MCF 10A (cell line): ENCODE results near the gene METRNL. TPM values are rescaled to one million over a fixed set of nuclear protein-coding genes. Genes with fewer than 3 reads are reported as not detected.
"Not testable (repeated sequence)": the region's sequence is repeated elsewhere in the genome, so short reads cannot be mapped to it uniquely, and the experiment has no call there.

Source experiments
- BruUV-seq: library from RNA; stranded (reverse); fragments of 400-500 nt; replicated peaks from 2 replicates; lab custom pipeline; 2021; lab: Mats Ljungman, UMichigan
- CTCF ChIA-PET: fragments of 300-600 bp; sonication (Branson Sonifier 250); formaldehyde crosslinking; extraction: SDS; loops from one replicate; lab custom pipeline; 2021; ENCODE audit warnings: antibody characterized with exemption, inconsistent platforms; lab: Yijun Ruan, JAX
- POLR2A ChIA-PET: fragments of 300-600, 350-650 bp; sonication (Branson Sonifier 250); formaldehyde crosslinking; extraction: SDS; loops from one replicate; lab custom pipeline; 2020; ENCODE audit warnings: antibody characterized with exemption, inconsistent platforms; lab: Yijun Ruan, JAX
- DNase-seq: peaks from one replicate; pipeline ENCODE4 v3.0.0-alpha.2; 2018; ENCODE audit not compliant: unreplicated experiment
- H3K27ac Mint-ChIP-seq: one replicate; pipeline ENCODE4 v1.8.0; 2022; ENCODE audit warnings: mild to moderate bottlenecking, low read depth, mixed read lengths; ENCODE audit not compliant: unreplicated experiment
- H3K27me3 Mint-ChIP-seq: one replicate; pipeline ENCODE4 v1.8.0; 2022; ENCODE audit warnings: mixed read lengths; ENCODE audit not compliant: insufficient read depth, unreplicated experiment
- H3K36me3 Mint-ChIP-seq: one replicate; pipeline ENCODE4 v1.8.0; 2022; ENCODE audit warnings: mild to moderate bottlenecking, moderate library complexity, mixed read lengths; ENCODE audit not compliant: insufficient read depth, unreplicated experiment
- H3K4me1 Mint-ChIP-seq: one replicate; pipeline ENCODE4 v1.8.0; 2022; ENCODE audit warnings: mixed read lengths; ENCODE audit not compliant: insufficient read depth, unreplicated experiment
- H3K4me3 Mint-ChIP-seq: one replicate; pipeline ENCODE4 v1.8.0; 2022; ENCODE audit warnings: mild to moderate bottlenecking, moderate library complexity, mixed read lengths; ENCODE audit not compliant: unreplicated experiment
- H3K9me3 Mint-ChIP-seq: one replicate; pipeline ENCODE4 v1.8.0; 2022; ENCODE audit warnings: mixed read lengths; ENCODE audit not compliant: unreplicated experiment
- CTCF ChIP-seq: fragments of 200-600 bp; IDR thresholded peaks from one replicate; pipeline ENCODE4 v1.8.0; 2022; ENCODE audit warnings: antibody characterized with exemption, mild to moderate bottlenecking; ENCODE audit not compliant: unreplicated experiment
- intact Hi-C: fragments of 100-400 bp; cut with micrococcal nuclease; formaldehyde crosslinking; loops from 2 replicates; pipeline ENCODE4 v1.14.1; 2022
- total RNA-seq: library from RNA; stranded (reverse); gene quantifications from 2 replicates; pipeline ENCODE4 v1.2.3, GENCODE V29; 2022

The METRNL gene
- total RNA-seq, 1 experiment from 2014 or later: 14.5 TPM

DNA sequence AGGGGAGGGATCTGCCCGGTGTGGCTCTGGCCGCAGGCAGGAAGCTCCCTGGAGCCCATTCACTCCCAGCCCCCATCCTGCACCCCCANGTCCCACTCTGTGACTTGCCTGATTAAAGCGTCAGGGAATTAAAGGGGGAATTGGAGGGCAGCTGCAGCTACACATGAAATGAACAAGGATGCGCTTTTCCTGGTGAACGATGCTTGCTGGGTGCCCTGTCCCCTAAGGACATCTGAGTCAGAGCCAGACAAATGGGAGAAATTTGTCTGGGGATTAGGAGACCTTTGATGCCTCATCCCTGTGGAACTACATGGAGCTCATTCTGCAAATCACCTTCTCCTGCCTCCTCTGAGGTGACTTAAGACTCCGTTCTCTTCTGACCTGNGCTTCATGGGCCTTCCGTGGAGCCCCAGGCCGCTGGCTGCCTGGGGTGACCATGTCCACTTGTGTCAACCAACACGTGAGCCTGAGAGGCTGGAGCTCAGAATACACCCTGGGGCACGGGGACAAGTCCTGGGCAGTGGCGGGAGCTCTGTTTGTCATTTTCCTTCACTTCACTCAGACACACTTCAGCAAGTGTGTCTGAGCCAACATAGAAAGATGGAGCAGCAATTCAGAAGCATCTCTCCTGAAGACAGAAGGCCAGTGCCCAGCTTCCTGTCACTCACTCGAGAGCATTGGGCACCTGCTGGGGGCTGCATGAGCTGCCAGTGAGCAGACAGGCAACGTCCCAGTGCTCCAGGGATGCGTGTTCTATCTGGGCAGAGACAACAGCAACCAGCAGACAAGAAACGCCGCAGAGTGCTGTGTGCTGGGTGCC, 54.1 kb downstream of the METRNL start:
- H3K4me3 Mint-ChIP-seq: no peak overlapping the region

DNA sequence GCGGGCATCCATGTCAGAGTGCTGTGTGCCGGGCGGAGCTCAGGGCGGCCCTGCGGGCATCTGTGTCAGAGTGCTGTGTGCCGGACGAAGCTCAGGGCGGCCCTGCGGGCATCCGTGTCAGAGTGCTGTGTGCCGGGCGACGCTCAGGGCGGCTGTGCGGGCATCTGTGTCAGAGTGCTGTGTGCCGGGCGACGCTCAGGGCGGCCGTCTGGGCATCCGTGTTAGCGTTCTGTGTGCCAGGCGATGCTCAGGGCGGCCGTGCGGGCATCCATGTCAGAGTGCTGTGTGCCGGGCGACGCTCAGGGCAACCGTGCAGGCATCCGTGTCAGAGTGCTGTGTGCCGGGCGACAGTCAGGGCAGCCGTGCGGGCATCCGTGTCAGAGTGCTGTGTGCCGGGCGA, 55.0 kb downstream of the METRNL start:
- H3K27ac Mint-ChIP-seq, DNase-seq, H3K4me3 Mint-ChIP-seq, H3K36me3 Mint-ChIP-seq, H3K9me3 Mint-ChIP-seq, H3K4me1 Mint-ChIP-seq, POLR2A ChIA-PET, intact Hi-C loops, CTCF ChIA-PET, BruUV-seq: not testable (repeated sequence)
- peaks cover 63% of the 10 kb centered on the region for H3K27me3 Mint-ChIP-seq

More for the DNA sequence above, 54.1 kb downstream of the METRNL start:
- Mint-ChIP-seq H3K27me3 (peaks cover 70% of the 10 kb centered on the region), H3K36me3 (no peaks in the 10 kb centered on the region), H3K9me3 (no peaks in the 10 kb centered on the region), H3K27ac (no peak overlapping the region), H3K4me1 (peaks cover 4% of the 10 kb centered on the region)
- ChIA-PET CTCF (interaction anchor here (0.7 kb wide), 1 partner anchor 69 kb away, joined by 3 read pairs; no protein-coding TSS in a partner anchor), POLR2A (interaction anchor here (0.9 kb wide), 1 partner anchor 55 kb away, joined by 3 read pairs; no protein-coding TSS in a partner anchor)
- BruUV-seq: no TSS peak
- intact Hi-C loops: no loop called here
- peak; percentile 46 for DNase-seq
- no peak for TF ChIP-seq CTCF

DNA sequence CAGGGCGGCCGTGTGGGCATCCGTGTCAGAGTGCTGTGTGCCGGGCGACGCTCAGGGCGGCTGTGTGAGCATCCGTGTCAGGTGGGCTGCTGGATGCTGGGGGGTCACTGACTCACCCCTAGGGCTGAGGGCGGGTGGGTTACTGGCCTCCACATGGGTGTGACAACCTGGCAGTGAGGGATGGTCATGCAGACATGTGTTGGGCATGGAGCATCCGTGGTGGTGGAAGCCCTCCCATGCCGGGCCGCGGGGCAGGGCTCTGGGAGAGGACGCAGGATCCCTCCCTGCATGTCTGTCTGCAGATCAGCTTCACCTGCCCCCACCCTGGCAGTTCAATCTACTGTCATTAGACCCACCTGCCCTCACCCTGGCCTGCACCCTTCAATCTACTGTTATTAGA, 56.3 kb downstream of the METRNL start:
- Mint-ChIP-seq H3K4me3 (no peak overlapping the region), H3K4me1 (peaks cover 4% of the 10 kb centered on the region), H3K27me3 (peaks cover 69% of the 10 kb centered on the region), H3K36me3 (no peaks in the 10 kb centered on the region), H3K27ac (no peak overlapping the region), H3K9me3 (no peaks in the 10 kb centered on the region)
- DNase-seq: no peak
- CTCF ChIA-PET: interaction anchor here (0.6 kb wide), 1 partner anchor 260 kb away, joined by 3 read pairs; no protein-coding TSS in a partner anchor
- BruUV-seq: no TSS peak
- intact Hi-C loops: no loop called here
- no peak for TF ChIP-seq CTCF
- POLR2A ChIA-PET: no interaction called here

DNA sequence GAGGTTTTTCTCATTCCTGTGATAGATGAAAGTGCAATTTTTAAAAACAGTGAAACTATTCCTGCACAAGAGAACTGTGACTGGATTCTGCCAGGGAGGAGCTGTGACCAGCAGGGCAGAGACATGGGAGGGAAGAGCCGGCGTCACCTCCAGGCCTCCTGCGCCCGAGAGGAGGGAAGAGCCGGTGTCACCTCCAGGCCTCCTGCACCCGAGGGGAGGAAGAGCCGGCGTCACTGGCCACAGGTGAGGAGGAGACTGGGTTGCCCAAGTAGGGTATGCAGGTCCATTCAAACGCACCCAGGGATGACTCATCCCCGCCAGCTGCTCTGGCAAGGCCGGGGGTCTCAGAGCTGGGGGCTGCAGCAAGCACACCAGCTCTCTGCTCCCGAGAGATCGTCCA, 56.7 kb downstream of the METRNL start:
- Mint-ChIP-seq H3K27me3 (peaks cover 69% of the 10 kb centered on the region), H3K27ac (no peak overlapping the region), H3K4me3 (no peak overlapping the region), H3K36me3 (no peaks in the 10 kb centered on the region), H3K4me1 (peaks cover 4% of the 10 kb centered on the region), H3K9me3 (no peaks in the 10 kb centered on the region)
- CTCF ChIA-PET: interaction anchor here (0.6 kb wide), 1 partner anchor 261 kb away, joined by 3 read pairs; no protein-coding TSS in a partner anchor
- no peak for DNase-seq
- TF ChIP-seq CTCF: no peak
- no TSS peak for BruUV-seq
- POLR2A ChIA-PET: no interaction called here
- intact Hi-C loops: no loop called here
